HG03139 (cell line): ENCODE data around the gene WDFY4.

Experiments
- ATAC-seq: cut with Tn5 transposase; IDR thresholded peaks from one replicate; pipeline ENCODE4 v1.9.1; 2021; ENCODE audit not compliant: unreplicated experiment

WDFY4 gene

DNA sequence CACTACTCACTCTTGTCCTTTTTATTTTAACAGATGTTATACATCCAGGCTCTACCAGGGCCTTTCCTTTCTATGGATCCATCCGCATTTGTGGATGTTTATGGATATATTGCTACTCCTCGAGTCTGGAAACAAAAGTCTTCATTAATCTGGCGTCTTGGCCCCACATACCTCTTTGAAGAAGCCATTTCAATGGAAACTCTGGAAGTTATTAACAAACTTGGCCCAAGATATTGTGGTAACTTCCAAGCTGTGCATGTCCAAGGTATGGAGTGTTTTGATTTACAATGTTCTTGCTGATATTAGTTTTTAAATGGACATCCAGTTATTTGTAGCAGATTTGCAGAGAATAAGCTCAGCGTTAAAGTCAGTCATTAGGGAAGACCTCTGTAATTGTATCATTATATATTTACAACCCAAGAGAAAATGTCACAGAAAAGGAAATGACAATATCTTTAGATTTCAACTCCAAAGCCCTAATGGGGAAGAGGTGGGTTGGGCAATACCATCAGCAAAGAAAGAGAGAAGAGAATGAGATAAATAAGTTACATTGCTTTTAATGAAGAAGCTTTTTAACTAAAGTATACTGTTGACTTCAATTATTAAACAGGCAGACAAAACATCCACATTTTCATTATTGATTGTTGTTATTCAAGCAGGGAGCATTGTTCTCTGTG is 102.1 kb downstream of the WDFY4 start:
- ATAC-seq = no peak

GRCh38 chr10:48788554-48788953 is 103.9 kb downstream of the WDFY4 start:
- ATAC-seq = no peak

GRCh38 chr10:48789486-48790456 is 105.1 kb downstream of the WDFY4 start:
- no peak for ATAC-seq

GRCh38 chr10:48790457-48791044 is 105.9 kb downstream of the WDFY4 start:
- ATAC-seq = no peak

GRCh38 chr10:48791267-48791928 is 106.7 kb downstream of the WDFY4 start:
- ATAC-seq = no peak

DNA sequence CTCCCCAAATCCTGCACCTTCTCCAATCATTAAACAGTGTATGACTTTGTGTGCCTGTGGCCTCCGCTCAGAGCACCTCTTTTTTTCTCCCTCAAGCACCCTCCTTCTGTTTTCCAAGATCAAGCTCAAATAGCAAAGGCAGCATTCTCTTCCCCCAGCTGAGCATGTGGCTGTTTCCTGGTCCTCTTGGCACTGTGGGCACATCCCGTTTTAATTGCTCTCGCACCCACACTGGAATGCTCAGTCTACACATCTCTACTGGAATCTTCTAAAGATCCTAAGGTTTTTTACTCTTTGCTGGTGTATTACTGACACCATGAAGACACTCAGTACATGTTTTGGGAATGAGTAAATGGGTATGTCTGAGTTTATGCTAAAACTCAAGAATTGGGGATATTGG is 107.4 kb downstream of the WDFY4 start:
- ATAC-seq = no peak

DNA sequence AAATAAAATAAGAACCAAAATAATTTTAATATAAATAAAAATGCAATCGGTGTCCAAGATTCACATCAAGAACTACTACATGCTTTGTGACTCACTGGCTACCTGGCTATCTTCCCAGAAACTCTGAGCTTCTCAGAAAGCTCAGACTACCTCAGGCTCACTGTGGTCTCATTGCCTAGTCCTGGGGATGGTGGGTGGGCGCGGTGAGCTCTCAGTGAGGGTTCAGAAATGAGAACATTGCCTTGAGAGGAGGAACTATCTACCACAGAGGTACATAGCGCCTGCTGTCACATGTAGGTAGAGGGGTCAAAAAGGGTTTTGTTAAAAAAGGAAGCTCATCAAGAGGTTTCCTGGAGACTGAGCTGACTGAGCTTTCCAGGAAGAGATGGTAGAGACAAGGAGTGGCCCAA is 108.0 kb downstream of the WDFY4 start:
- no peak for ATAC-seq

DNA sequence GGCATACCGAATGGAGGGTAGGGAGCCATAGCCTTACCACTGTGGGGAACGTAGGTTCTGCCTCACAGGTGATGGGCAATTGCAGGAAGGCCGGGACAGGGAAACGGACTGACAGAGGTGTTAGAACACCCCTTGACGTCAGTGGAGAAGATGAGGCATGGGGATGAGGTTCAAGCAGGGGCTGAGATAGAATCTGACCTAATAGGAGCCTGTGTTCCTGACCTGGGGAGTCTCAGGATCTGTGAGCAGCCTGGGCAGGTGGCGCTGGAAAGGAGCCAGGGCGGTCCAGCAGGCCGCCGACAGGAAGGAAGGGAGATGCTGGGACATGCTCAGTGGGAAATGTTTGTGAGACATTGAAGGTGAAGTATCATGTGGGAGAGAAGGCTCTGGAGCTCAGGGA is 109.4 kb downstream of the WDFY4 start:
- no peak for ATAC-seq

DNA sequence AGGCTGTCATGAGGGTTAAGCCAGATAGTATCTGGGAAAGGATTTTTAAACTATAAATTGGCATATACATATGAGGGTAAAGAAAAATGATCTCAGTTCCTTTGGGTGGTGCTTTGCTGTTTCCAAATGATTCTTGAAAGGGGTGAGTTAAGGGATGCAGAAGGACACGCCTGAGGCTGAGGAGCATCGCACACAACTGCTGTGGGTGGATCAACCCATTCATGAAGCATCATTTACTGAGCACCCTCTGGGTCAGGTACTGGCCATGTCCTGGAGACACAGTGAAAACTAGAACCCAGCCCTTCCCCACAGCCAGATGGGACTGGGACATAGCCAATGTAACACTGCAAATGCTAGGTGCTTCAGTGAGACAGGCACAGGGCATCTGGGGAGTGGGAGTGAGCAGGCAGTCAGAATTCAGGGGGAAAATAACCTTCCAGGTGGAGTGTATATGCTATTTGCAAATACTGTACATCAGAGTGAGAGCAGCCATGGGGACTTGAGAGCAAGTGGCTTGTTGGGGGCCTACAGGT is 112.1 kb downstream of the WDFY4 start:
- no peak for ATAC-seq

DNA sequence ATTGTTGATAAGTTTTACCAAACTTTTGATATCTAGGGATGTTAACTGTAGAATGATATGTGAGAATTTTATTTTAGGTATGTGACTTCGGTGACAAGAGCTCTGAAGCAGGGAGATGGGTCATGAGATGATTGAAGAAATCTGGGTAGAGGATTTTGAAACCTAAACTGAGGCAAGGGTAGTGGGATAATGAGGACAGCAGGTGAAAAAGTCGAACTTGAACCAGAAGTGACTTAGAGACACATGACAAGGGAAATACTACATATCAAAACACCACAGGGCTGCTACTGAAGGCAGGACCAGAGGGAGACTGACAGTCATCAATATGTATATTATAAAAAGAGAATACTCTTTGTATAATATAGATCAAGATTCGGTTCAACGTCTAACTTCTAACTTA is 113.2 kb downstream of the WDFY4 start:
- ATAC-seq = no peak

GRCh38 chr10:48798481-48799254 is 114.0 kb downstream of the WDFY4 start:
- no peak for ATAC-seq

- ATAC-seq = no peak
These were observed 114.8 kb downstream of the WDFY4 start for GRCh38 chr10:48799341-48800006.

- no peak for ATAC-seq
These were observed 115.5 kb downstream of the WDFY4 start for GRCh38 chr10:48800007-48800675.

DNA sequence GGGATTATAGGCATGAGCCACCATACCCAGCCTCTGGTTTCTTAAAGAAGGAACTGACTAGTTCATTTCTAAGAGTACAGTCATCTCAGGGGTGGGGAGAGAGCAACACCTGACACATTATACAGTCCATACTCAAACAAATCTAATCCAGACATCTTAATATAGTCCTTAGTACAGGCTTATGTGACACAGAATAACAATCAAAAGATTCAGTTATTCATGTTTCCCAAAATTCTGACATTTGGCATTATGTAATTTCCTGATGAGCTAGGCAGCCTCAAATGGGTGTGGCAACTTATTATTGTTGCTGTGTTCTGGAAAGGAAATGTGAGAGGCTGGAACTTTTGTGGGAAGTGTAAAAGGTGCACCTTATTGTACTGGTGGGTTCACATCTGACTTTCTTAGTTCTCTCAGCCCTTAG is 116.3 kb downstream of the WDFY4 start:
- no peak for ATAC-seq

- ATAC-seq = peak; percentile 78
These were observed 118.0 kb downstream of the WDFY4 start for GRCh38 chr10:48802611-48803071.

DNA sequence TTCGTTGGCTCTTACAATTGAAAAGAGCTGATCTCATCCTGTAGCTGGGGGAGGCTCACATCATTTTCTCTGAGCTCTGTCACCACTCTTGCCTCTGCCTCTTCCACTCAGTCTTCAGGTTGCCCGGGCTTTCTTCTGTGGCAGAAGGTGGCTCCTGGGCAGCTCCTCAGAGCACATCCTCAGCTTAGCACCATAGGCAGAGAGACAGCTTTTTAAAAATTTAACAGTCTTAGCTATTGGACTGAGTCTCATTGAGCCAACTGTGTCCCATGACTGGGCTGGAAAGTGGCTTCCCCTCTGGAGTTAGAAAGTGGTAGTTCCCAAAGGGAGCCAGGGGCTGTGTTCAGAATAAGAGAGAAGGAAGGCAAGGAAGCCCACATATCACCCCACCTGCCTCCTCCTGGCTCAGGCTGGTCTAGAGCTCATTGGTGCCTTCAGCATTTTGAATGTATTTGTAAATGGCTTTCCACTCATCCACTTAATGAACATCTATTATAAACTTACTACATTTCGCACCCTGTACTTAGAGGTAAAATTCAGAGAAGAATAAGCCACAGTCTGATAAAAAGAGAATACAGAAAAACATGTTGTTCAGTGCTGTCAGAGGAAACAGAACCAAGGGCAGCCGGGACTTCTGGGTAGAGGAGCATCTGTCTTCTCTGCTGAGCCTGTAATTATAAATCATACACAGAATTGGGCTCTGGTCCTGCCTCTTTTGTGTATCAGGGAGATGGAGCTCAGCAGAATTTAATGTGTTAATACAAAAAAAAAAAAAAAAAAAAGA is 119.3 kb downstream of the WDFY4 start:
- no peak for ATAC-seq

DNA sequence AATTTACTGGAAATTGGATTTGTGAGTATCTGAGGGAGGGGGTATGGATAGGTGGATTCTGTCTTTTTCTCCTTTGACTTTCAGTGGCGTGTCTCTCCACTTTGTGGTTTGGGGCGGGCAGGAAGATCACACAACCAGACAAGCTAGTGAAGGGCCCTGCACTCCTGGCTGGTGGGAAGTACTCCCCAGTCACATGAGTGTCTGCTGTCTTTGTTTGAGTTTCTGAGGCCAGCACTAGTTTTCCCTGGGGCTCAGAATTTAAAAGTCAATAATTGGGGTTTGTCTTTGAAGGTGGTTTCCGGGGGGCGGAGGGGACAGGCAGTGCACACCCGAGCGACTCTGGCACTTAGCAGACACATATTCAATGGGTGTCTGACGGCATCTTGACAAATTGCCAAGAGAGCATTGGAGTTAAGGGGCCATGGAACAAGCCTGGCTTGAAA is 120.1 kb downstream of the WDFY4 start:
- no peak for ATAC-seq

- ATAC-seq = no peak
These were observed 120.7 kb downstream of the WDFY4 start for GRCh38 chr10:48805411-48805810.
